HepG2 (cell line): ENCODE measurements around the gene PAXX. TPM values are rescaled to one million over a fixed set of nuclear protein-coding genes. Genes with fewer than 3 reads are reported as not detected.

Source experiments
- AGO2 ChIP-seq: fragments of 200-400 bp; formaldehyde crosslinking; optimal IDR thresholded peaks from 2 replicates; pipeline ENCODE3; 2017; ENCODE audit warnings: mild to moderate bottlenecking, low read depth, low read length, moderate library complexity
- CAMTA2 ChIP-seq: sonication (generic); formaldehyde crosslinking; IDR thresholded peaks from 2 replicates; pipeline ENCODE4 v1.4.0; 2020; ENCODE audit warnings: mild to moderate bottlenecking, missing genetic modification reagents, borderline replicate concordance
- FOXP4 ChIP-seq: sonication (generic); formaldehyde crosslinking; IDR thresholded peaks from 2 replicates; pipeline ENCODE4 v1.4.0; 2020; ENCODE audit warnings: missing genetic modification reagents
- GATAD2A ChIP-seq: IDR thresholded peaks from 2 replicates; pipeline ENCODE4 v1.6.1; 2016
- HDAC1 ChIP-seq: sonication (generic); formaldehyde crosslinking; IDR thresholded peaks from 2 replicates; pipeline ENCODE4 v1.5.1; 2020; ENCODE audit warnings: mild to moderate bottlenecking, missing genetic modification reagents
- HNRNPLL ChIP-seq: fragments of 200-400 bp; formaldehyde crosslinking; IDR thresholded peaks from 2 replicates; pipeline ENCODE4 v1.6.1; 2017; ENCODE audit warnings: mild to moderate bottlenecking, low read depth, low read length; ENCODE audit not compliant: poor library complexity, severe bottlenecking
- MAFG ChIP-seq: sonication (generic); formaldehyde crosslinking; IDR thresholded peaks from 2 replicates; pipeline ENCODE4 v1.5.1; 2020; ENCODE audit warnings: mild to moderate bottlenecking, missing genetic modification reagents
- MAFK ChIP-seq, 2 experiments: IDR thresholded peaks in 1 of 2; conservative IDR thresholded peaks in 1 of 2; 2 replicates each; pipeline ENCODE4 v1.6.1; 2011; ENCODE audit warnings: improper control_type of control experiment in 2 of 2, low read length in 2 of 2
- MIXL1 ChIP-seq: IDR thresholded peaks from 2 replicates; pipeline ENCODE4 v1.6.1; 2016
- PHF21A ChIP-seq: sonication (generic); formaldehyde crosslinking; IDR thresholded peaks from 2 replicates; pipeline ENCODE4 v1.5.0; 2020; ENCODE audit warnings: mild to moderate bottlenecking, missing genetic modification reagents
- THAP9 ChIP-seq: sonication (generic); formaldehyde crosslinking; IDR thresholded peaks from 2 replicates; pipeline ENCODE4; 2020; ENCODE audit warnings: missing genetic modification reagents, mild to moderate bottlenecking, borderline replicate concordance
- ZBED4 ChIP-seq: sonication (generic); formaldehyde crosslinking; IDR thresholded peaks from 2 replicates; pipeline ENCODE4 v1.4.0; 2020; ENCODE audit warnings: missing genetic modification reagents, borderline replicate concordance
- ZFP91 ChIP-seq: sonication (generic); formaldehyde crosslinking; IDR thresholded peaks from 2 replicates; pipeline ENCODE4 v1.9.0; 2022; ENCODE audit warnings: missing genetic modification reagents, mild to moderate bottlenecking, borderline replicate concordance
- ZNF768 ChIP-seq: sonication (generic); formaldehyde crosslinking; IDR thresholded peaks from 2 replicates; pipeline ENCODE4 v1.4.0; 2020; ENCODE audit warnings: missing genetic modification reagents
- ZSCAN25 ChIP-seq: sonication (generic); formaldehyde crosslinking; IDR thresholded peaks from 2 replicates; pipeline ENCODE4 v1.8.0; 2022; ENCODE audit warnings: mild to moderate bottlenecking, missing genetic modification reagents
- polyA plus RNA-seq, 8 experiments: library from polyadenylated mRNA; depleted of rRNA in 3 of 8; stranded (reverse) in 7 of 8; unstranded in 1 of 8; fragments of >200 nt; fragmentation: Illumina TruSeq in 4 of 8; extraction: Trizol in 4 of 8; gene quantifications; 2 replicates each; pipeline versions ENCODE4 v1.2.1 to v1.2.3, GENCODE V29; 2011 to 2016; ENCODE audit warnings: low read depth in 4 of 8, missing spikeins in 1 of 8, mixed read lengths in 1 of 8; ENCODE audit not compliant: insufficient read depth in 1 of 8
- total RNA-seq, 5 experiments: library from RNA; depleted of rRNA; stranded (reverse); fragments of >200 nt; fragmentation: Illumina TruSeq; extraction: Trizol; gene quantifications; 2 replicates each; pipeline ENCODE4 v1.2.3, GENCODE V29; 2016; ENCODE audit warnings: low read depth in 1 of 5

Gene PAXX
- total and polyA plus RNA-seq, 2 of the 13 experiments (the other 11 are each of a cell fraction or from before 2014, with no cell fraction given): 14.0 to 31.9 TPM

GRCh38 chr9:136947955-136948510 is 44.2 kb upstream of the PAXX start (continued):
- peak; percentile 43; the same call in 1 of the 2 replicates for TF ChIP-seq FOXP4 (CRISPR knock-in tag)
- peak; percentile 32 for TF ChIP-seq ZFP91 (CRISPR knock-in tag)
- no peak for TF ChIP-seq ZSCAN25 (CRISPR knock-in tag)
- TF ChIP-seq CAMTA2 (CRISPR knock-in tag): no peak
- no peak for TF ChIP-seq MIXL1 (CRISPR knock-in tag)
- peak; percentile 52; the same call in 1 of the 2 replicates for TF ChIP-seq HDAC1
- TF ChIP-seq ZNF768 (CRISPR knock-in tag): no peak
- TF ChIP-seq MAFG (CRISPR knock-in tag): no peak
- TF ChIP-seq AGO2: peak; percentile 22
- 0 out of 2 replicates have a peak, but pooled peaks have one; percentile 40 for TF ChIP-seq PHF21A
- no peak for TF ChIP-seq HNRNPLL
- no peak; the same call in 1 of the 2 replicates for TF ChIP-seq ZBED4 (CRISPR knock-in tag)
- no peak for TF ChIP-seq MAFK (conservative IDR thresholded peaks at IDR 0.05 in 1 of 2, IDR thresholded peaks at IDR 0.05 in 1 of 2; ENCODE audit: low read length in 2 of 2)
- TF ChIP-seq GATAD2A: peak; percentile 65
- no peak for TF ChIP-seq THAP9
